ENCODE measurements around the gene OPN4. TPM values are rescaled to one million over a fixed set of nuclear protein-coding genes. Genes with fewer than 3 reads are reported as not detected.

Gene OPN4
- total RNA-seq, 1 donor from 2014 or later, result not detected

DNA sequence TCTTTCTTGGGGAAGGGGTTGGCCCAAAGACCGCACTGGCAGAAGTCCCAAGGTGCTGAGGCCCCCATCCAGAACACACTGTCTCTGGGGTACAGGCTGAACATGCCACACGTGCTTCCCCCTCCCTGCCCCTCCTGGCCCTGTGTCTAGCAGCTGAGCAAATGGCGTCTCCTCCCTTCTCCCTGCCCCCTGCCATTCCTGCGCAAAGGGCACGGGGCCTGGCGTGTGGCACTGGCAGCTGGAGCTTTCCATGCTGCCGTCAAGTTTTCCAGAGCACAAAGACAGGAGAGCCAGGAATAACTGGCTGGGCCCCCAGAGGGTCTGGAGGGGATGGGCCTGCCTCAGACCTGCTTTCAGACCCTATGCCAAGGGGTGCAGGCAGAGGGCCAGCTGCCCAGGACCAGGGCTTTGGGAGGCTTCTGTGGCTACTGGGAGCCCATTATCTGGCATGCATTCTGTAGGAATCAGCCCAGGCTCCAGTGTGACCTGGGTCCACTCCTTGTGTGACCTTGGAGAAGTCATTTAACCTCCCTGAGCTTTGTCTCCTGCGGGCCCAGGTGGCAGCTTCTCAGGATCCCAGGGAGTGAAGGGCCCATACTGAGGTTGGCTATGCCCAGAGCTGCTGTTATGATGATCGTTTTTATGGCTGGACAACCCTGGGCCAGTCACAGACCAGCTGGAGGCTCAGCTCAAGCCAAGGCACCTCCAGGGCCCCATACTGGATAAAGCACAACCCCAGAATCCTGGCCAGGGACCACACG, 13.3 kb downstream of the OPN4 start:
- Mint-ChIP-seq H3K36me3 (ENCODE audit: unreplicated experiment) (no peaks in the 10 kb centered on the region), H3K27ac (ENCODE audit: unreplicated experiment) (peak overlapping the region; percentile 94)
- no peak for DNase-seq

DNA sequence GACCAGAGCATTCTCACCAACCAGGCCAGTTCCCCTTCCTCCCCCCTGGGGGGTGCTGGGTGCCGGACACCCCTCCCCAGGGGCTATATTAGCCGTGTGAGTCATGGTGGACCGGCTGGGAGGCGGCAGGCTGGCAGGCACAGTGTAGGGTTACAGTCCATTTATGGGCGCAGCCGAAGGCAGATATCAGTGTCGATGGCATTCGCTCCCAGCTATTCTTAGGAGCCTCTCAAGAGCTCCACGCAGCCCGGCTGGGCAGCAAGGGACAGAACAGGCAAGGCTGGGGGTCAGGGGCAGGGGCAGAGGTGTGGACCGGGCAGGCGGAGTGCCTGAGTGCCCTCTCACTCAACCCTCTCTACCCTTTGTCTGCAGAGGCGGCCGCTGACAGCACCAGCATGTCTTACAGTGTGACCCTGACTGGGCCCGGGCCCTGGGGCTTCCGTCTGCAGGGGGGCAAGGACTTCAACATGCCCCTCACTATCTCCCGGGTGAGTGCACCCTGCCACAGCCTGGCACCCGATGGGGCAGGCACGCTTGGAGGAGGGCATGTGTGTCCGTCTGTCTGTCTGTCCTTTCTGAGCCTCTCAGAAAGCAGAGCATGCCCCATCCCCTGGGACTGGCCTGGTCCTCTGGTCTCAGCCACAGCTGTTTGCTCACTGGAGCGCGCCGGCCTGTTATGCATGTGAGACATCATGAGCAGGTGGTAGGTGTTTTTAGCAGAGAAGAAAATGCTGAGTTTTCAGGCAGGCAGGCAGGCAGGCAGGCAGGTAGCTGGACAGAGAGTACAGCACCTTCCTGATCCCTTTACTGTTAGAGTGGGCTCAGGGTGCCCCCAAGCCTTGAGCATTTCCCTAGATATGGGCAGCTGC, 14.2 kb downstream of the OPN4 start, which contains the start of gene LDB3:
Gene LDB3, plus strand, starts transcription at position 215 of the 869 bp plus-strand sequence. Its CDS starts 181 bp downstream, at position 396.
- Mint-ChIP-seq H3K4me1 (ENCODE audit: low read depth, unreplicated experiment) (peaks cover 65% of the 10 kb centered on the region), H3K36me3 (ENCODE audit: unreplicated experiment) (no peaks in the 10 kb centered on the region), H3K9me3 (ENCODE audit: unreplicated experiment) (peaks cover 33% of the 10 kb centered on the region), H3K4me3 (ENCODE audit: unreplicated experiment) (peak within 1 kb of the TSS; percentile 78), H3K27me3 (ENCODE audit: unreplicated experiment) (peaks cover 33% of the 10 kb centered on the region), H3K27ac (ENCODE audit: unreplicated experiment) (peak within 1 kb of the TSS; percentile 94)
- TF ChIP-seq, protein P1, sequence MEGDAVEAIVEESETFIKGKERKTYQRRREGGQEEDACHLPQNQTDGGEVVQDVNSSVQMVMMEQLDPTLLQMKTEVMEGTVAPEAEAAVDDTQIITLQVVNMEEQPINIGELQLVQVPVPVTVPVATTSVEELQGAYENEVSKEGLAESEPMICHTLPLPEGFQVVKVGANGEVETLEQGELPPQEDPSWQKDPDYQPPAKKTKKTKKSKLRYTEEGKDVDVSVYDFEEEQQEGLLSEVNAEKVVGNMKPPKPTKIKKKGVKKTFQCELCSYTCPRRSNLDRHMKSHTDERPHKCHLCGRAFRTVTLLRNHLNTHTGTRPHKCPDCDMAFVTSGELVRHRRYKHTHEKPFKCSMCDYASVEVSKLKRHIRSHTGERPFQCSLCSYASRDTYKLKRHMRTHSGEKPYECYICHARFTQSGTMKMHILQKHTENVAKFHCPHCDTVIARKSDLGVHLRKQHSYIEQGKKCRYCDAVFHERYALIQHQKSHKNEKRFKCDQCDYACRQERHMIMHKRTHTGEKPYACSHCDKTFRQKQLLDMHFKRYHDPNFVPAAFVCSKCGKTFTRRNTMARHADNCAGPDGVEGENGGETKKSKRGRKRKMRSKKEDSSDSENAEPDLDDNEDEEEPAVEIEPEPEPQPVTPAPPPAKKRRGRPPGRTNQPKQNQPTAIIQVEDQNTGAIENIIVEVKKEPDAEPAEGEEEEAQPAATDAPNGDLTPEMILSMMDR (IDR thresholded peaks at IDR 0.05; ENCODE audit: partially characterized antibody, unreplicated experiment), result no peak
- DNase-seq, result peak; percentile 77

More for the DNA sequence above, 13.3 kb downstream of the OPN4 start:
- Mint-ChIP-seq H3K27me3 (ENCODE audit: unreplicated experiment) (peaks cover 29% of the 10 kb centered on the region), H3K4me1 (ENCODE audit: low read depth, unreplicated experiment) (peaks cover 59% of the 10 kb centered on the region), H3K4me3 (ENCODE audit: unreplicated experiment) (peak overlapping the region; percentile 78), H3K9me3 (ENCODE audit: unreplicated experiment) (peaks cover 28% of the 10 kb centered on the region)
- TF ChIP-seq, protein P1 (IDR thresholded peaks at IDR 0.05; ENCODE audit: partially characterized antibody, unreplicated experiment), result no peak

DNA sequence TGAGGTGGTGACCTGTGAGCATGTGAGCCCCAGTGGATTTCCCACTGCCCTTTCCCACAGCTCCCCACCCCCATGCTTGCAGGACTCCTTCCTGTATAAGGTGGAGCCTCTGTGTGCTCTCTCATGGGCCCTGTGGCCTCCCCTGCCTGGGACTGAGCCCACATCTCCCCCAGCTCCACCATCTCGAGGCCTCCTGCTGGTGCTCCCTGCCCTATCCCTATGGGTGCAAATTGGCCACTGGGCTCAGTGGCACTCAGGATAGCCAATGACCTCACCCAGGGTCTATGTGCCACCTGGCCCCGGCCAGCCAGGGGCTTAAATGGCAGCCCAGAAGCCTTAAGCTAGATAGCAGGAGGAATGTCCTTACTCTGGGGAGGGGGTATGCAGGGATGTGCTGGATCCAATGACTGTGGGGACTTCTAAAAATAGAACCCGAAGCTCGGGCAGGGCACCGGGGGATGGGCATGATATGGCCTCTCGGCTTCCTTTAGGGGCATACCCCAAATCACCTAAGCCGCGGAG, 16.0 kb downstream of the OPN4 start:
- DNase-seq, result no peak
- Mint-ChIP-seq H3K4me1 (ENCODE audit: low read depth, unreplicated experiment) (peaks cover 64% of the 10 kb centered on the region), H3K9me3 (ENCODE audit: unreplicated experiment) (peaks cover 34% of the 10 kb centered on the region), H3K4me3 (ENCODE audit: unreplicated experiment) (peak overlapping the region; percentile 49), H3K27ac (ENCODE audit: unreplicated experiment) (peak overlapping the region; percentile 94), H3K36me3 (ENCODE audit: unreplicated experiment) (no peaks in the 10 kb centered on the region), H3K27me3 (ENCODE audit: unreplicated experiment) (peaks cover 33% of the 10 kb centered on the region)
- TF ChIP-seq, protein P1 (IDR thresholded peaks at IDR 0.05; ENCODE audit: partially characterized antibody, unreplicated experiment), result no peak

- H3K36me3 Mint-ChIP-seq (ENCODE audit: unreplicated experiment), result no peaks in the 10 kb centered on the region
- H3K27me3 Mint-ChIP-seq (ENCODE audit: unreplicated experiment), result peaks cover 37% of the 10 kb centered on the region
- H3K27ac Mint-ChIP-seq (ENCODE audit: unreplicated experiment), result peak overlapping the region; percentile 64
- TF ChIP-seq, protein P1 (IDR thresholded peaks at IDR 0.05; ENCODE audit: partially characterized antibody, unreplicated experiment), result no peak
- DNase-seq, result no peak
- H3K4me1 Mint-ChIP-seq (ENCODE audit: low read depth, unreplicated experiment), result peaks cover 63% of the 10 kb centered on the region
- peaks cover 33% of the 10 kb centered on the region for H3K9me3 Mint-ChIP-seq (ENCODE audit: unreplicated experiment)
- H3K4me3 Mint-ChIP-seq (ENCODE audit: unreplicated experiment), result peak overlapping the region; percentile 46
Measured at GRCh38 chr10:86670876-86671275, 16.5 kb downstream of the OPN4 start.

Data from glutamatergic neuron (in vitro differentiated cells).